ENCODE results near the gene SIN3B.

Gene SIN3B

DNA sequence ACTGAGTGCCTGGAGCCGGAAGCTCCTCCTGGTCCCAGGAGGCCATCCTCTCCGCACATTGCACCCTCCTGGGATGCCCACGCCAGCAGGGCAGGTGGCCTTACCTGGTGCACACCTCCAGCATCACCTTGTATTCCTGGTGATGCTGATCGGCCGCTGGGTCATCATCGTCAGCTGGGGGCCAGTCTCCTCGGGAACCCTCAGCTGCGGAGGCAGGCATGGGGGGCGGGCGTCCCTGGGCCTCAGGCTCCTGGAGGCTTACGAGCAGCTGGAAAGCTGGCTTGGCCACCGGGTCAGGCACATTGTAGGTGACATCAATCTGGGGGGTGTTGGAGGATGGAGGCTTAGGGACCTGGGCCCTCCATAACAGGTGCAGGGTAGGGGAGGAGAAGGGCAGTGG is 73.3 kb downstream of the SIN3B start:
- H3K9me3 ChIP-seq (ENCODE audit: control insufficient read depth, insufficient read depth, low read length) = no peaks in the 10 kb centered on the region
- H3K4me3 ChIP-seq (ENCODE audit: low read depth, low read length) = no peak overlapping the region
- no peak overlapping the region for H3K9ac ChIP-seq (ENCODE audit: low read depth, low read length)
- no peaks in the 10 kb centered on the region for H3K4me1 ChIP-seq (ENCODE audit: control insufficient read depth, insufficient read depth, low read length)
- peaks cover 3% of the 10 kb centered on the region for H3K36me3 ChIP-seq (ENCODE audit: control insufficient read depth, insufficient read depth, low read length)
- peaks cover 9% of the 10 kb centered on the region for H3K27me3 ChIP-seq (ENCODE audit: control insufficient read depth, insufficient read depth, low read length)

DNA sequence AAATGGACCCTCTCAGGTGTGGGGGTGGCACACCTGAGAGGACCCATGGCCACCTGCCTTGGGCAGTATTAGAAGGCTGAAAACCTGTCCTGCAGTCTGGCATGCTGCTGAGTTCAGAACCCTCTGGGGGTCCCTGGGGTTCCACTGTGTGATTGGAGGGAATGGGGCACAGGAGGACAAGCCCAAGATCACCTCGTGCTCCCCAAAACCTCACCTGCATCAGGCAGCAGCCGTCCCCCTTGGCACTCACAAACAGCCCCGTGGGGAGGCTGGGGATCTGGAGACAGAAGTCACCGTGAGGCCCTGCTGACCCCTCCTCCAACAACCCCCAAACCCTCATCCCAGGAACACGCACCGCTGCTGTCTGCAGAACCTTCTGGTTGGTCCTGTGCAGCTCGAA is 74.1 kb downstream of the SIN3B start:
- Histone ChIP-seq H3K36me3 (ENCODE audit: control insufficient read depth, insufficient read depth, low read length) (peaks cover 3% of the 10 kb centered on the region), H3K4me3 (ENCODE audit: low read depth, low read length) (no peak overlapping the region), H3K9me3 (ENCODE audit: control insufficient read depth, insufficient read depth, low read length) (no peaks in the 10 kb centered on the region), H3K27me3 (ENCODE audit: control insufficient read depth, insufficient read depth, low read length) (peaks cover 4% of the 10 kb centered on the region), H3K4me1 (ENCODE audit: control insufficient read depth, insufficient read depth, low read length) (no peaks in the 10 kb centered on the region), H3K9ac (ENCODE audit: low read depth, low read length) (no peak overlapping the region)

DNA sequence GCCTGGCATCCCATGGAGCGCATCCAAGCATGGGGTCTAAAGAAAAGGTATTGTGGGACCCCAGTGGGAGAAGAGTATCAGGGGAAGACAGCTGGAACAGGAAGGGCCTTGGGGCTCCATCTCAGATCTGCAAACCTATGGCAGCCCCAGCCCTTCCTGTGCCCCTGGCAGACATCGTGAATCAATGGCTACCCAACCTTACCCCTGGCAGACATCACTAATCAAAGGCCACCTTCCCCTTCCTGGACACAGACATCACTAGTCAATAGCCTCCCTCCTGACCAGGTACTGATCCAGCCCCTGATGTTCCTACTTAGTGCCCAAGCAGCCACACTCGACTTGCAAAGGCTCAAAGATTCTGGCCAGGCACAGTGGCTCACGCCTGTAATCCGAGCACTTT is 75.4 kb downstream of the SIN3B start:
- peaks cover 3% of the 10 kb centered on the region for H3K36me3 ChIP-seq (ENCODE audit: control insufficient read depth, insufficient read depth, low read length)
- no peak overlapping the region for H3K4me3 ChIP-seq (ENCODE audit: low read depth, low read length)
- no peaks in the 10 kb centered on the region for H3K27me3 ChIP-seq (ENCODE audit: control insufficient read depth, insufficient read depth, low read length)
- H3K9ac ChIP-seq (ENCODE audit: low read depth, low read length) = no peak overlapping the region
- H3K4me1 ChIP-seq (ENCODE audit: control insufficient read depth, insufficient read depth, low read length) = no peaks in the 10 kb centered on the region
- H3K9me3 ChIP-seq (ENCODE audit: control insufficient read depth, insufficient read depth, low read length) = no peaks in the 10 kb centered on the region

DNA sequence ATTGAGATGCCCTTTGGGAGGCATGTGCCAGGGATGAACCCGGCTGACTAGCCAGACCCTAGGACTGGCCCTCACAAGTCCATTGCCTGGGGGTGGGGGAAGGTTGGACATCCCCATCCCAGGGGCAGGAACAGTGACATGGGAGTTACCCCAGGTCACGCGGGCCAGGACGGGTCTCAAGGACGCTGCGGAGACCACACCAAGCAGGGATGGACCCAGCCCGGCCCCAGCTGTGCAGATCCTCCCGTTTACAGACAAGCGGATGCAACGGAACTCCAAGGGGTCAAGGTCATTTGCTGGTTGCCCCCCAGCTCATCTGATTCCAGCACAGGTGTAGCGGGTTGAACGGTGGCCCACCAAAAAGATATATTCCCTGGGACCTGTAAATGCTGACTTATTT is 79.6 kb downstream of the SIN3B start:
- no peaks in the 10 kb centered on the region for H3K4me1 ChIP-seq (ENCODE audit: control insufficient read depth, insufficient read depth, low read length)
- no peaks in the 10 kb centered on the region for H3K9me3 ChIP-seq (ENCODE audit: control insufficient read depth, insufficient read depth, low read length)
- H3K27me3 ChIP-seq (ENCODE audit: control insufficient read depth, insufficient read depth, low read length) = no peaks in the 10 kb centered on the region
- H3K36me3 ChIP-seq (ENCODE audit: control insufficient read depth, insufficient read depth, low read length) = no peaks in the 10 kb centered on the region
- no peak overlapping the region for H3K9ac ChIP-seq (ENCODE audit: low read depth, low read length)
- H3K4me3 ChIP-seq (ENCODE audit: low read depth, low read length) = no peak overlapping the region

DNA sequence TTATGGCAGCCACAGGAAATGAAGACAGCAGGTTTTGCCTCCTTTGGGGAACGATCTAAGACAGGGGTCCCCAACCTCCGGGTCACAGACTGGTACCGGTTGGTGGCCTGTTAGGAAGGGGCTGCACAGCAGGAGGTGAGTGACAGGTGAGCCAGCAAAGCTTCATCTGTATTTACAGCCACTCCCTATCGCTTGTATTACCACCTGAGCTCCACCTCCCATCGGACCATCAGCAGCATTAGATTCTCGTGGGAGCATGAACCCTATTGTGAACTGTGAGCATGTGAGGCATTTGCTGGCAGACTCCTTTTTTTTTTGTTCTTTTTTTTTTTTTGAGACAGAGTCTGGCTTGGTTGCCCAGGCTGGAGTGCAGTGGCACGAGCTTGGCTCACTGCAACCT is 81.8 kb downstream of the SIN3B start:
- Histone ChIP-seq H3K27me3 (ENCODE audit: control insufficient read depth, insufficient read depth, low read length) (no peaks in the 10 kb centered on the region), H3K4me1 (ENCODE audit: control insufficient read depth, insufficient read depth, low read length) (no peaks in the 10 kb centered on the region), H3K9me3 (ENCODE audit: control insufficient read depth, insufficient read depth, low read length) (no peaks in the 10 kb centered on the region), H3K36me3 (ENCODE audit: control insufficient read depth, insufficient read depth, low read length) (no peaks in the 10 kb centered on the region), H3K4me3 (ENCODE audit: low read depth, low read length) (no peak overlapping the region), H3K9ac (ENCODE audit: low read depth, low read length) (no peak overlapping the region)

DNA sequence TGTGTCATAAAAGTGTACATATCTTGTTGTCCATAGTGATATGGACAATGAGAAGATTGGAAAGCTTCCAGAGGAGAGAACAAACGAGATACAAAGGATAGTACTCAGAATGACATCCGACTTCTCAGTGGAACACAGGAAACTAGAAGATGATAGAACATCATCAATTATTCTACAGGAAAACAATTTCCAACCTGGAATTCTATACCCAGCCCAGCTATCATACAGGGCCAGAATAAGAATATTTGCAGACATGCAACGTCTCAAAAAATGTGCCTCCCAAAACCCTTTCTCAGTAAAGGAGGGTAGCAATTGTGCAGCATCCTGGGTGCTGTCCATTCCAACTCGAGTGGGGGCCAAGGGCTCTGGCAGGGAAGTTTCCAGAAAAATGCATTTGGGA is 83.6 kb downstream of the SIN3B start:
- no peaks in the 10 kb centered on the region for H3K27me3 ChIP-seq (ENCODE audit: control insufficient read depth, insufficient read depth, low read length)
- H3K4me3 ChIP-seq (ENCODE audit: low read depth, low read length) = no peak overlapping the region
- H3K9me3 ChIP-seq (ENCODE audit: control insufficient read depth, insufficient read depth, low read length) = no peaks in the 10 kb centered on the region
- H3K4me1 ChIP-seq (ENCODE audit: control insufficient read depth, insufficient read depth, low read length) = no peaks in the 10 kb centered on the region
- no peaks in the 10 kb centered on the region for H3K36me3 ChIP-seq (ENCODE audit: control insufficient read depth, insufficient read depth, low read length)
- no peak overlapping the region for H3K9ac ChIP-seq (ENCODE audit: low read depth, low read length)

DNA sequence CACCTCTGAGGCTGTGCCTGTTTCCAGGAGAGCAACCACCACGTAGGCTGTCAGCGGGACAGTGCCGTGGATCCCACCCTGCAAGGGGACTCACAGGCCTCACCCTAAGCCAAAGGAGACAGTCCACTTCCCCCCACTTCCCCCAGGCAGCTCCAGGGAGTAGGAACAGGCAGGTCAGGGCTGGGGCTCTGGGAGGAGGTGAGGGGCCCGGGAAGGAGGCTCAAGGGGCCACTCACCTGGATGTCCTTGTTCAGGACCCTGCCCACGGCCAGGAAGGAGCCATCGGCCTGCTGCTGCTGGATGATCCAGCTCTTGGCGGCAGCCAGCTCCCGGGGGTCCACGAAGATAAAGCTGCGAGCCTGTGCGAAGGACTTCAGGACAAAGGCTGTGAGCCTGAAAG is 85.2 kb downstream of the SIN3B start:
- Histone ChIP-seq H3K4me3 (ENCODE audit: low read depth, low read length) (no peak overlapping the region), H3K9ac (ENCODE audit: low read depth, low read length) (no peak overlapping the region), H3K36me3 (ENCODE audit: control insufficient read depth, insufficient read depth, low read length) (no peaks in the 10 kb centered on the region), H3K9me3 (ENCODE audit: control insufficient read depth, insufficient read depth, low read length) (no peaks in the 10 kb centered on the region), H3K27me3 (ENCODE audit: control insufficient read depth, insufficient read depth, low read length) (no peaks in the 10 kb centered on the region), H3K4me1 (ENCODE audit: control insufficient read depth, insufficient read depth, low read length) (no peaks in the 10 kb centered on the region)

DNA sequence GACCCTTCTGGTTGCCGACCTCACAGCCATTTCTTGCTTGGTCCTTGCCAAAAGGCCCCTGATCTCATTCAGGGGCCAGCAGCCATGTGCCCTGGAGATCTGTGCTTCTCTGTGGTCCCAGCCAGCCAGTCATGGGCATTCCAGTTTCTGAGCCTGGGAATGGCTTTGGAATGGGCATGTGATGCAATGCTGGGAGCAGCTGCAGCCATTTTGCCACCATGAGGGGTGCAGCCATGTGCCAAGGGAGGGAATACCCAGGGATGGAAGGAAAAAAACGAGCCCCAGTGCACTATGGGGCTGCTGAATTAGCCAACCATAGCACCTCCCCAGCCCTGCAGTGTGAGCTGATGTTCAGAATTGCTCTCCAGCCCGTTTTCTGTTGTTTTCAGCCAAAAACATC is 85.9 kb downstream of the SIN3B start:
- Histone ChIP-seq H3K4me1 (ENCODE audit: control insufficient read depth, insufficient read depth, low read length) (no peaks in the 10 kb centered on the region), H3K4me3 (ENCODE audit: low read depth, low read length) (no peak overlapping the region), H3K36me3 (ENCODE audit: control insufficient read depth, insufficient read depth, low read length) (no peaks in the 10 kb centered on the region), H3K27me3 (ENCODE audit: control insufficient read depth, insufficient read depth, low read length) (no peaks in the 10 kb centered on the region), H3K9me3 (ENCODE audit: control insufficient read depth, insufficient read depth, low read length) (no peaks in the 10 kb centered on the region), H3K9ac (ENCODE audit: low read depth, low read length) (no peak overlapping the region)

DNA sequence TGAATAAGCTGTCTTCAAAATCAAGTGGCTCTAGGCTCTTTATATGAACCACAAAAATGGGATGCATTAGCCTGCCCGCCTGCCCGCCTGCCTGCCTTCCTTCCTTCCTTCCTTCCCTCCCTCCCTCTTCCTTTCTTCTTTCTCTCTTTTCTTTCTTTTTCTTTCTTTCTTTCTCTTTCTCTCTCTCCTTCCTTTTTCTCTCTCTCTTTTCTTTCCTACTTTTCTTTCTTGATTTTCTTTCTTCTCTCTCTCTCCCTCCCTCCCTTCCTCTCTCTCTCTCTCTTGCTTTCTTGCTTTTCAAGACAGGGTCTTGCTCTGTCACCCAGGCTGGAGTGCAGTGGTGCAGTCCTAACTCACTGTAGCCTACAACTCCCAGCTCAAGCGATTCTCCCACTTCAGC is 86.5 kb downstream of the SIN3B start:
- no peaks in the 10 kb centered on the region for H3K27me3 ChIP-seq (ENCODE audit: control insufficient read depth, insufficient read depth, low read length)
- no peaks in the 10 kb centered on the region for H3K9me3 ChIP-seq (ENCODE audit: control insufficient read depth, insufficient read depth, low read length)
- H3K4me1 ChIP-seq (ENCODE audit: control insufficient read depth, insufficient read depth, low read length) = no peaks in the 10 kb centered on the region
- H3K9ac ChIP-seq (ENCODE audit: low read depth, low read length) = no peak overlapping the region
- no peaks in the 10 kb centered on the region for H3K36me3 ChIP-seq (ENCODE audit: control insufficient read depth, insufficient read depth, low read length)
- H3K4me3 ChIP-seq (ENCODE audit: low read depth, low read length) = no peak overlapping the region

DNA sequence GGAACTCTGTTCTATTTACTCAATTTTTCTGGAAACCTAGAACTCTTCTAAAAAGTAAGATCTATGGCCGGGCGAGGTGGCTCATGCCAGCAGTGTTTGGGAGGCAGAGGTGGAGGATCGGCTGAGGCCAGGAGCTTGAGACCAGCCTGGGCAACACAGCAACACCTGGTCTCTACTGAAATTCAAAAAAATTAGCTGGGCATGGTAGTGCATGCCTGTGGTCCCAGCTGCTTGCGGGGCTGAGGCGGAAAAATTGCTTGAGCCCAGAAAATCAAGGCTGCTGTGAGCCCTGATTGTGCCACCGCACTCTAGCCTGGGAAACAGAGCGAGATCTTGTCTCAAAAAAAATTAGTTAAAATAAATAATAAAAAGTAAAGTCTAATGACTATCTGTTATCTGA is 88.2 kb downstream of the SIN3B start:
- H3K9ac ChIP-seq (ENCODE audit: low read depth, low read length) = no peak overlapping the region
- H3K27me3 ChIP-seq (ENCODE audit: control insufficient read depth, insufficient read depth, low read length) = no peaks in the 10 kb centered on the region
- no peaks in the 10 kb centered on the region for H3K4me1 ChIP-seq (ENCODE audit: control insufficient read depth, insufficient read depth, low read length)
- H3K4me3 ChIP-seq (ENCODE audit: low read depth, low read length) = no peak overlapping the region
- H3K36me3 ChIP-seq (ENCODE audit: control insufficient read depth, insufficient read depth, low read length) = no peaks in the 10 kb centered on the region
- H3K9me3 ChIP-seq (ENCODE audit: control insufficient read depth, insufficient read depth, low read length) = no peaks in the 10 kb centered on the region

DNA sequence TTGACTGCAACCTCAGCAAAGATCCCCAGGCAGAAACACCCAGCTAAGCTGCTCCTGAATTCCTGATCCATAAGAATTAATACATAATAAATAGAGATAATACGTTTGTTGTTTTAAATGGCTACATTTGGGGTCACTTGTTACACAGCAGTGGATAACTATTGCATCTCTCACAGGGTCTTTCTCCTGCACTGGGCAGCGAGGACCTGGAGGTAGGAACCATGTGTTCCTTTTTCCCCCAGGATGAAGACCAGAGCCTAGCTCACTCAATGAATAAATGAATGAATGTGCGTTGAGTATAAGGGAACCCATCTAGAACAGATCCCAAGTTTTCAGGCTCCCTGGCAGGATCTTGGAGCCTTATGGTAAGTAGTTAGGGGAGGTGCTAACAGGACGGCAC is 90.3 kb downstream of the SIN3B start:
- H3K9me3 ChIP-seq (ENCODE audit: control insufficient read depth, insufficient read depth, low read length) = no peaks in the 10 kb centered on the region
- no peak overlapping the region for H3K4me3 ChIP-seq (ENCODE audit: low read depth, low read length)
- H3K27me3 ChIP-seq (ENCODE audit: control insufficient read depth, insufficient read depth, low read length) = no peaks in the 10 kb centered on the region
- no peaks in the 10 kb centered on the region for H3K4me1 ChIP-seq (ENCODE audit: control insufficient read depth, insufficient read depth, low read length)
- no peaks in the 10 kb centered on the region for H3K36me3 ChIP-seq (ENCODE audit: control insufficient read depth, insufficient read depth, low read length)
- no peak overlapping the region for H3K9ac ChIP-seq (ENCODE audit: low read depth, low read length)

DNA sequence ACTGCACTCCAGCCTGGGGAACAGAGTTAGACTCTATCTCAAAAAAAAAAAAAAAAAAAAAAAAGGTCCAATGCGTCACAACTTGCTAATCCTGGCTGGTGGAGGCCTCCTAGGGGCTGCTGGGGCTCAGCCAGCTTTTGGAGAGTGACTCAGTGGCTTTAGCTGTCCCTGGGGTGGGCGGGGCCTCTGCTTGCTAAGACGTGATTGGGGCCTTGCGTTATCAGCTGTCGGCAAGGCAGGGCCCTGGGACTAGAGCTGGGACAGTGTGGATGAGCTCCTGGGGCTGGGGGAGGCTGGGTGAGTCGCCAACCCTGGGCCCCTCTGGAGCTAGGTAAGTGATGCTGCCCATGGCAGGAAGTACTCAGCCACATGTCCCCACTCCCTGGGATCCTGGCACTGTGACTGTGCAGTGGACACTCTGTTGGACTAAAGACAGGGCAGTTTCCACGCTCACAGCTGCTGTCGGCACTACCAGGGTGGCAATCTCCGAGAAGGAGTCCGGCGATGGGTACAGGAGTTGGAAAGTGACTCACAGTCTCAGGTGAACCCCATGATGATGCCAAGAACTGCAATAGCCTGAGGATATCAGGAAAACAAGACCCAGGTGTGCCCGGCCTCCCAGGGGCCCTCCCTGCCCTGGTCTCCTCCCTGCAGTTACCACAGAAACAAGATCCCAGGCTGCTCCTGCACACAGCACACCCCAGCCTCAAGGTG is 91.8 kb downstream of the SIN3B start:
- H3K27me3 ChIP-seq (ENCODE audit: control insufficient read depth, insufficient read depth, low read length) = no peaks in the 10 kb centered on the region
- no peaks in the 10 kb centered on the region for H3K4me1 ChIP-seq (ENCODE audit: control insufficient read depth, insufficient read depth, low read length)
- no peak overlapping the region for H3K9ac ChIP-seq (ENCODE audit: low read depth, low read length)
- no peak overlapping the region for H3K4me3 ChIP-seq (ENCODE audit: low read depth, low read length)
- no peaks in the 10 kb centered on the region for H3K9me3 ChIP-seq (ENCODE audit: control insufficient read depth, insufficient read depth, low read length)
- no peaks in the 10 kb centered on the region for H3K36me3 ChIP-seq (ENCODE audit: control insufficient read depth, insufficient read depth, low read length)

Measured in iPS-15b (cell line).